Neural crest cell (in vitro differentiated cells): ENCODE measurements around the gene SLC38A11. TPM values are rescaled to one million over a fixed set of nuclear protein-coding genes. Genes with fewer than 3 reads are reported as not detected.
"Not testable (repeated sequence)": the region's sequence is repeated elsewhere in the genome, so short reads cannot be mapped to it uniquely, and the experiment has no call there.

ENCODE experiments used
- DNase-seq: peaks from one replicate; pipeline ENCODE4 v3.0.0; 2021; ENCODE audit warnings: low read depth, mixed read lengths, low spot score
- H3K27ac Mint-ChIP-seq: one replicate; pipeline ENCODE4 v1.8.0; 2021; ENCODE audit warnings: mild to moderate bottlenecking, mixed read lengths; ENCODE audit not compliant: unreplicated experiment
- H3K27me3 Mint-ChIP-seq: 2 replicates; pipeline ENCODE4 v1.8.0; 2021; ENCODE audit warnings: low read depth, mild to moderate bottlenecking, mixed read lengths
- H3K36me3 Mint-ChIP-seq: 2 replicates; pipeline ENCODE4 v1.8.0; 2021; ENCODE audit warnings: low read depth, mild to moderate bottlenecking, mixed read lengths
- H3K4me1 Mint-ChIP-seq: 2 replicates; pipeline ENCODE4 v1.8.0; 2021; ENCODE audit warnings: mixed read lengths
- H3K4me3 Mint-ChIP-seq: one replicate; pipeline ENCODE4 v1.8.0; 2021; ENCODE audit warnings: mild to moderate bottlenecking, mixed read lengths
- H3K9me3 Mint-ChIP-seq: 2 replicates; pipeline ENCODE4 v1.8.0; 2021; ENCODE audit warnings: mixed read lengths
- CTCF ChIP-seq: fragments of 200-600 bp; sonication (generic); conservative IDR thresholded peaks from 2 replicates; pipeline ENCODE4 v1.5.0; 2021; ENCODE audit warnings: antibody characterized with exemption, mild to moderate bottlenecking
- total RNA-seq: library from RNA; stranded (reverse); gene quantifications from 2 replicates; pipeline ENCODE4 v1.2.1, GENCODE V29; 2021

The SLC38A11 gene
- total RNA-seq, 1 donor from 2014 or later: not detected

GRCh38 chr2:164992818-164993217 is 37.5 kb upstream of the SLC38A11 start:
- Mint-ChIP-seq H3K27me3 (no peaks in the 10 kb centered on the region), H3K9me3 (no peaks in the 10 kb centered on the region), H3K27ac (no peak overlapping the region), H3K4me3 (no peak overlapping the region), H3K4me1 (peaks cover 6% of the 10 kb centered on the region), H3K36me3 (no peaks in the 10 kb centered on the region)
- peak; percentile 73 for TF ChIP-seq CTCF
- peak; percentile 69 for DNase-seq

GRCh38 chr2:164992093-164992454 is 36.7 kb upstream of the SLC38A11 start:
- not testable (repeated sequence) for H3K9me3 Mint-ChIP-seq, H3K4me1 Mint-ChIP-seq, H3K4me3 Mint-ChIP-seq, DNase-seq, H3K27me3 Mint-ChIP-seq, H3K27ac Mint-ChIP-seq, H3K36me3 Mint-ChIP-seq

- not testable (repeated sequence) for H3K27me3 Mint-ChIP-seq, H3K36me3 Mint-ChIP-seq, H3K4me3 Mint-ChIP-seq, DNase-seq, H3K9me3 Mint-ChIP-seq
- Mint-ChIP-seq H3K4me1 (peaks cover 11% of the 10 kb centered on the region), H3K27ac (peak overlapping the region; percentile 44)
Measured at GRCh38 chr2:164991361-164992092, 36.2 kb upstream of the SLC38A11 start.

GRCh38 chr2:164990953-164991352 is 35.6 kb upstream of the SLC38A11 start:
- not testable (repeated sequence) for H3K9me3 Mint-ChIP-seq, H3K4me3 Mint-ChIP-seq, DNase-seq, H3K27me3 Mint-ChIP-seq, H3K36me3 Mint-ChIP-seq, H3K27ac Mint-ChIP-seq
- H3K4me1 Mint-ChIP-seq: peaks cover 11% of the 10 kb centered on the region

- H3K4me3 Mint-ChIP-seq, H3K27me3 Mint-ChIP-seq, DNase-seq, H3K9me3 Mint-ChIP-seq, H3K27ac Mint-ChIP-seq, H3K36me3 Mint-ChIP-seq: not testable (repeated sequence)
- peaks cover 11% of the 10 kb centered on the region for H3K4me1 Mint-ChIP-seq
Measured at GRCh38 chr2:164988805-164989204, 33.5 kb upstream of the SLC38A11 start.

- not testable (repeated sequence) for H3K36me3 Mint-ChIP-seq, DNase-seq, H3K27me3 Mint-ChIP-seq, H3K9me3 Mint-ChIP-seq, H3K27ac Mint-ChIP-seq, H3K4me3 Mint-ChIP-seq, H3K4me1 Mint-ChIP-seq
Measured at GRCh38 chr2:164986027-164986426, 30.7 kb upstream of the SLC38A11 start.

- H3K4me1 Mint-ChIP-seq: peaks cover 16% of the 10 kb centered on the region
- no peak for TF ChIP-seq CTCF
- no peaks in the 10 kb centered on the region for H3K9me3 Mint-ChIP-seq
- no peak for DNase-seq
- H3K27ac Mint-ChIP-seq: no peak overlapping the region
- no peaks in the 10 kb centered on the region for H3K36me3 Mint-ChIP-seq
- no peak overlapping the region for H3K4me3 Mint-ChIP-seq
- no peaks in the 10 kb centered on the region for H3K27me3 Mint-ChIP-seq
Measured at GRCh38 chr2:164984428-164984827, 29.1 kb upstream of the SLC38A11 start.

- Mint-ChIP-seq H3K4me3 (no peak overlapping the region), H3K27ac (no peak overlapping the region), H3K27me3 (no peaks in the 10 kb centered on the region)
Measured at GRCh38 chr2:164981217-164981990, 26.1 kb upstream of the SLC38A11 start.

GRCh38 chr2:164980688-164981087 is 25.4 kb upstream of the SLC38A11 start:
- peaks cover 11% of the 10 kb centered on the region for H3K4me1 Mint-ChIP-seq
- not testable (repeated sequence) for H3K27ac Mint-ChIP-seq, H3K27me3 Mint-ChIP-seq, DNase-seq, H3K9me3 Mint-ChIP-seq, H3K4me3 Mint-ChIP-seq, H3K36me3 Mint-ChIP-seq

More at GRCh38 chr2:164981217-164981990, 26.1 kb upstream of the SLC38A11 start:
- DNase-seq: no peak
- Mint-ChIP-seq H3K4me1 (peaks cover 11% of the 10 kb centered on the region), H3K9me3 (no peaks in the 10 kb centered on the region), H3K36me3 (no peaks in the 10 kb centered on the region)
- no peak for TF ChIP-seq CTCF
